Fibroblast of pulmonary artery (primary cell): Measurements from ENCODE around the gene VASN.

Experiments
- DNase-seq: peaks from one replicate; pipeline ENCODE4 v3.0.0-alpha.2; 2010; ENCODE audit warnings: low read depth
- H3K4me3 ChIP-seq: replicated peaks from 2 replicates; pipeline ENCODE4 v1.5.1; 2011; ENCODE audit warnings: low read depth, mild to moderate bottlenecking, control low read depth, low read length, moderate library complexity
- CTCF ChIP-seq: IDR thresholded peaks from 2 replicates; pipeline ENCODE4 v1.5.1; 2011; ENCODE audit warnings: mild to moderate bottlenecking, control low read depth, low read length, inconsistent platforms; ENCODE audit errors: missing control alignments

Gene VASN

DNA sequence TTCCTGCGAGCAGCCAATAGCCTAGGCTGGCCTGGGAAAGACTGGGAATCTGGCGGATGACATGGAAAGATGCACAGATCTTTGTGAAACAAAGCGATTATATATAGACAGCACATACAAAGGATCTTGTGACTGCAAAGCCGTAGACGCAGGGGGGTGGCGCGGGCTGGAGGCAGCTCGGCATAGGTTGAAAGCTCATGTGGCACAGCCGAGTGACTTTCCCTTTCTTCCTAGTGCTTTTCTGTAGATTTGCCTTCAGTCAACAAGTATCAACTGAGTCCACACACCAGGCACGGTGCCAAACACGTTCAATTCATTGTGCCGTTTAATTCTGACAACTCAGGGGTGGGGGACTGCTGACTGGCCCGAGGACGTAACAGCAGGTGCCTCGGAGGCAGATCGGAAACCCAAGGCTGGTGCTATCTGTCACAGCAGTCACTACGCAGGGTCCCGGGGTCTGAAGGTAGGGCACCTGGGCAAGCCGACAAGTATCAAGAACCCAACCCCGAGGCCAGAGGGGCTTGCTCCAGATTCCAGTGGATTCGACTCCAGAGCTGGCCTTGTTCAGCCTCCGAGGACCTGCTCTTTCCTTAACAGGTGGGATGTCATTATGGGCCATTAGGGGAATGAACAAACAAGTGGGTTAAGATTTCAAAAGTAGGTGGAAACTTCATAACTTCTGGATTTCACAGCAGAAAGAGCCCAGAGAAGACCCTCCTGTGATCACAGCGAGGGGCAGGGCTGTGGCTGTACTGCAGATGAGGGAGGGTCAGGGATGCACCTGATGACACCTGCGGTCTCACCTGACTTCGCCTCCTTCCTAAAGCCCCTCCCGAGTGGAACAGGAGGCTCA lies 26.4 kb upstream of the VASN start:
- no peak for DNase-seq
- H3K4me3 ChIP-seq = no peak overlapping the region
- TF ChIP-seq CTCF = no peak

DNA sequence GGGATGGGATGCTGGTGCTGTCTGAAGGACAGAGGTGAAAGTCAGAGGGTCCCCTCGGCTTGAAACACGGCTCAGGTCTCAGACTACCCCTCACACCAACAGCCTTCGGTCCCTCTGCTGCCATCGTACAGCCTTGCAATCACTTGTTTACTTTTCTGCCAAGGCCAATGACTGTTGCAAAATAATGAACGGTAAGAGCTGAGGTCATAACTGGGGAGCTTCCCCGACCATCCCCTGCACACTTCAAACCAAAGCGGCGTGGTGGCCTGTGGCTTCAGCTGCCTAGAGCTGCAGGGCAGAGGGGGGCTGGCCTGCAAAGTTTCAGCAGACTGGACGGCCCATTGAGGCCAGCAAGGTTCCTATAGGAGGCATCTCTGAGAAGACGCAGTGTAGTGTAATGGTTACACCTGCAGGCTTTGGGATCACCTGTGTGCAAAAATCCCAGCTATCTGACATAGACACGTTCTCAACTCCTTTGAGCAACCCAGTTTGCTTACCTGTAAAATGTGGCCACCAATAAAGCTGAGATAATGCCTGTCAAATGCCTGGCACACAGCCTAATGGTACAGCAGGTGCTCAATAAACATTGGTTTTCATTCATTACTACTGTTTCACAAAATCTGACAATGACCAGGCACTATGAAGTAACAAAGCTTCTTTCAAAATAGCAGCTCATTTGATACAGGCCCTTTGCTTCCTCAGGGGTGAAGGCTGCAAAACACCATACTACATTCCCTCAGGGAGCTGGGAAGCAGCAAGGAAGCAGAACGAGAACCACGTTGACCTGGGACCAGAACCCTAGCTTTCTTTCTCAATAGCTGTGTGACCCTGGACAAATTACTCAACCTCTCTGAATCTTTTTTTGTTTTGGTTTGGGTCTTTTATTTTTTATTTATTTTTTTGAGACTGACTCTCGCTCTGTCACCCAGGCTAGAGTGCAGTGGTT lies 25.5 kb upstream of the VASN start:
- H3K4me3 ChIP-seq = no peak overlapping the region
- TF ChIP-seq CTCF = no peak

GRCh38 chr16:4347010-4347409 lies 24.6 kb upstream of the VASN start:
- H3K4me3 ChIP-seq = no peak overlapping the region
- TF ChIP-seq CTCF = no peak
- DNase-seq = peak; percentile 49

More for the DNA sequence above, 25.5 kb upstream of the VASN start:
- no peak for DNase-seq

- no peak overlapping the region for H3K4me3 ChIP-seq
- no peak for TF ChIP-seq CTCF
Measured at GRCh38 chr16:4347765-4348509, 23.7 kb upstream of the VASN start.

DNA sequence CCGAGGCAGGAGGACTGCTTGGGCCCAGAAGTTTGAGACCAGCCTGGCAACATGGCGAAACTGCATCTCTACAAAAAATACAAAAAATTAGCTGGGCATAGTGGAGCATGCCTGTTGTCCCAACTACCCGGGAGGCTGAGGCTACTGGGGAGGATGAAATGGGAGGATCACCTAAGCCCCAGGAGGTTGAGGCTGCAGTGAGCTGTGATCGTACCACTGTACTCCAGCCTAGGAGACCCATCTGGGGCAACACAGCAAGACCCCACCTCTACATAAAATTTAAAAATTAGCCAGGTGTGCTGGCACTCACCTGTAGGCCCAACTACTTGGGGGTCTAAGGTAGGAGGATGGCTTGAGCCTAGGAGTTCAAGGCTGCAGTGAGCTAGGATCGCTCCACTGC lies 22.3 kb upstream of the VASN start:
- no peak for DNase-seq
- TF ChIP-seq CTCF = no peak
- H3K4me3 ChIP-seq = no peak overlapping the region

More at GRCh38 chr16:4347765-4348509, 23.7 kb upstream of the VASN start:
- no peak for DNase-seq

GRCh38 chr16:4350365-4350786 lies 21.3 kb upstream of the VASN start:
- no peak for DNase-seq
- H3K4me3 ChIP-seq = peak overlapping the region; percentile 82
- no peak for TF ChIP-seq CTCF
